Stimulated activated CD8-positive, alpha-beta memory T cell treated with anti-CD3 and anti-CD28 coated beads, Interleukin-15, amount 100 ng/mL, for 24 hours (primary cell): Measurements from ENCODE around the gene WHRN.

Experiments
- DNase-seq: peaks from one replicate; pipeline ENCODE4 v3.0.0-alpha.2; 2020; ENCODE audit warnings: low read depth

WHRN gene

DNA sequence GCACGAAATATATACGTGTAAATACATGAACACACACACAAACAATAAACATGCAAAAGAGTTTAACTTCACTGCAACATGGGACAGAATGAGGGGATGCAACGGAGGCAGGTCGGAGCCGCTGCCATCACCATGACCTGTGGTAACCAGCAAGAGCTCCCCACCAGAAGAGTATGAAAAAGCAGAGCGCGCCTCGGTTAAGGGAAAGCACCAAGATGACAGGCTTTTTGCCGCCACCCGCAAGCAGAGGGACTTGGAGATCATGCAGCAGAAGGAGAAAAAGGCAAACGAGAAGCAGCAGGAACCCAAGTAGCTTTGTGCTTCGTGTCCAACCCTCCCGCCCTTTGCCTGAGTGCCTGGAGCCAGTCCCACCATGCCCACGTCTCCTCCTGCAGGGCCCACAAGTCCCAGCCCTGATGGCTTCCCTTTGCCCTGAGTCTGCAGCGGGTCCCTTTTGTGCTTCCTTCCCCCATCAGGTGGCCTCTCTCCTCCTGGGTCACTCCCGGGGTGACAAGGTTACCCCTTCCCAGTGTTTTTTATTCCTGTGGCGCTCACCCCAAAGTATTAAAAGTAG lies 13.8 kb downstream of the WHRN start:
- no peak for DNase-seq

DNA sequence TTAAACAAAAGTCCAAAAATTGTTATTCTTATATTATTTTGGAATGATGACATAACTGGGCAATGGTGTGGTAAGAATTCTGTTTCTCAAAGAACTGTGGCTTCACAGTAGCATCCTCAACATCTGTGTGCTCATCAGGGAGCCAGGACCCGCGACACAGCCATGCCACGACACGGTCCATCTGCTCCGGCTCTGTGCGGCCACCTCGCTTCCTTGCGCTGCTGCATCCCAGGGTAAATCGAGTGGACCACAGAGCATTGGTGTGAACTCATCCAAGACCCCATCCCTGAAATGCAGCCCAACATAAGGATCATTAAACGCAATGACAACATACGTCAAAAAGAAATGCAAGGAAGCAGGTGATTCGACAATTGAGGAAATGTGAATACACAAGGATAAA lies 15.3 kb downstream of the WHRN start:
- DNase-seq, result no peak

DNA sequence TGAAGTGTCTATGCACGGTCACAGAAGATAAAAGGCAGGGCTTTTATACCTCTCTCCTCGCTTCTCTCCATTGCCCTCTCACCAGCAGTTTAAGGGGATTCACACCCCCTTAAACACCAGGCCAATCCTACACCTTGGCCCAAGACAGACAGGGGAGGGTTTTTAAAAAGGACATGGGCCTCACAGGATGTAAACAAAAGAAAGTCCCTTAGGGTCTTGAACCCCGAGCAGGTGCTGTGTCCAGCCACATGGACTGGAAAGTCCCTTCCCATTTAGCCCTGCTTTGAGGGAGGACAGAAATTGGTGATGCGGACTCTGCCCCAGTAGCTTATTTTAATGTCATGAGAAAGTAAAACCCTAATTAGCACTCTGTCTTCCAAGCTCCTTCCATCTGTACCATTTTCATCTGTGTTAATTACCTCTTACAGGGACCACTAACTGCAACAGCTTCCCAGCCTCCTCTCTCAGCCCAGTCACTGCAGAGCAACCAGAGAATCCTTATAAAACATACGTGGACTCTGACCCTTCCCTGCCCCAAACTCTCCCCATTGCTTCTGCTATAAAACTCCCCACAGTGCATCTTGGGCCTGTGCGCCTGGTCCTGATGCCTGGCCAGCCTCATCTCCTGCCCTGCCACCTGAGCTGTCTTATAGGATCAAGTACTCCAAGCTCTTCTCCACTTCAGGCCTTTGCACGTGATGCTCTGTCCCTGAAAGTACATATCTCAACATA lies 16.7 kb downstream of the WHRN start:
- DNase-seq, result no peak

DNA sequence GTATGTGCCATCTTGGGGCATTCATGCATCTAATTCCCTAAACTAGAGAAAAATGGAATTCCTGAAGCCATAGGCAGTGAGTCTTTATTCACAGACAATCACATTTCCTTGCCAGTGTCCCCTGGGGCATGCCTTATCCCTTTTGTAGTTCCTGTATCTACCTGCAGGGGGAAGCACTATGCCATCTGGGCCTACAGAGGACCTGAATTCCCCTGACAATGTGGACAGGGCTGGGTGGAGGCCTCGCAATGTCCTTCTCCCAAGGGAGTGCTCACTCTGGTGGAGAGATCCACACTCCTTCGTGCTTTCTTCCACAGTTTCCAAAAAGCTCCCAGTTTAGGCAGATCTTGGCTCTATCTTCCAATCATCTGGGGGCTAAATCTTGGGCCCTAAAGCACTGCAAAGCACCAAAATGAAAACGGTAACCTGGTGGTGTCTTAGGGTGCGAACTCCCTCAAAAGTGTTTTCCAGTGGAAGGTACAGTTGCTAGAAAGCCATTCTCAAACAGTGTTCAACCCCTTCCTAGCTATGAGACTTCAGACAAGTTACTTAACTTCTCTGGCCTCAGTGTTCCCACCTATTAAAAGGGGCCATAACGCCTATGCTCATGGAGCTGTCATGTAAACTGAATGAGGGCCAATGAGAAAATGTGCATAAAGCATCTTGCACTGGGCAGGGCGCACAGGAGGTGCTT lies 17.5 kb downstream of the WHRN start:
- DNase-seq, result no peak

DNA sequence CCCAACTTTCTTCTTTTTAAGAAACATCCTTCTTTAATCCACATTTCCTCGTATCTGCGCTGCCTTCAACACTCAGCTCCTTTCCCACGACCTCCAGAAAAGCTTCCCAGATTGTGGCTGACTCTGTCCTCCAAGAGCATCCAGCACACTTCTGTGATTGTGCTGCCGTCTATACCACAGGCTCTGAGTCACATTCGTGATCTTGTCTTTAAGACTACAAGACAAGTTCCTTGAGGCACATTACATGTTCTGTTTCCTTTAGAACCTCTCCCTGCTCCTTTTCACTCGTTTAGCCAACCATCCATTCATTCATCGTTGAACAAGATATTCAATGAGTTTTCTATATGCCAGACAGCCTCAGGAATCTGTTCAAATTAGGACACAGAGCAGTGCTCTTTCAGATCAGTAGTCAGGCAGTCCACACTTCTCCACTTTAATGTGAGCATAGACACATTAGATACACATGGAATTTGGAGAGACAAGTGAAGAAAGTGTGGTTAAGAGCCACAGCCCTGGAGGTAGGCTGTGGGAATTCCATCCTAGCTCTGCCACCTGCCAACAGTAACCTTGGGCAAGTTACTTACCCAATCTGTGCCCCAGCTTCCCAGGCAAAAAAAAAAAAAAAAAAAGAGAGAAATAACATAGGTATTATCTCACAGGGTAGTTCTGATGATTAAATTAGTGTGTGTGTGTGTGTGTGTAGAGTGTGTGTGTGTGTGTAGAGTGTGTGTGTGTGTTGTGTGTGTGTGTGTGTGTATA lies 18.9 kb downstream of the WHRN start:
- no peak for DNase-seq

DNA sequence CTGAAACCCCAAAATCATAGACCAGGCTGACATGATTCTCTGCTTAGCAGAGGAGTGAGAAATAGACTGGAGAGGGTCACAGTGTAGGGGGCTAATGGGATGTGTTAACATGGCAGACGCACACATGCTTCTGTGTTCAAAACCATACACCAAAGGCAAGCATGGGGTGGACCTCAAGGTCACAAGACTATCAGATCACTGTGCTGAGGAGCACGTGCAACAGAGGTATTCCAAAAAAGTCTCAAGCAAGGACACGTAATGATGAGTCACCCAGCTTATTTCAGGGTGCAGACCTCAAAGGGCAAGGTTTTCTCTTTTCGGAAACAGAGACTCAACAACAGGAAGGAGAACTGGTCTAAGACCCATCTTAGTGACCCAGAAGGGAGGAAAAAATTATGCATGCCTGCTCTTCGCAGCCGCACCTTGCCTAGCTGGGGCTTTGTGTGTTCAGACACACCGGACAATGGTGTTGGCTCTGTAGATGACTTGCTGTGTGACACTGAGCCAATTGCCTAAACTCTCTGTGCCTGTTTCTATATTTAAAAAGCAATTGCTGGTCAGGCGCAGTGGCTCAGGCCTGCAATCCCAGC lies 20.3 kb downstream of the WHRN start:
- DNase-seq, result no peak

DNA sequence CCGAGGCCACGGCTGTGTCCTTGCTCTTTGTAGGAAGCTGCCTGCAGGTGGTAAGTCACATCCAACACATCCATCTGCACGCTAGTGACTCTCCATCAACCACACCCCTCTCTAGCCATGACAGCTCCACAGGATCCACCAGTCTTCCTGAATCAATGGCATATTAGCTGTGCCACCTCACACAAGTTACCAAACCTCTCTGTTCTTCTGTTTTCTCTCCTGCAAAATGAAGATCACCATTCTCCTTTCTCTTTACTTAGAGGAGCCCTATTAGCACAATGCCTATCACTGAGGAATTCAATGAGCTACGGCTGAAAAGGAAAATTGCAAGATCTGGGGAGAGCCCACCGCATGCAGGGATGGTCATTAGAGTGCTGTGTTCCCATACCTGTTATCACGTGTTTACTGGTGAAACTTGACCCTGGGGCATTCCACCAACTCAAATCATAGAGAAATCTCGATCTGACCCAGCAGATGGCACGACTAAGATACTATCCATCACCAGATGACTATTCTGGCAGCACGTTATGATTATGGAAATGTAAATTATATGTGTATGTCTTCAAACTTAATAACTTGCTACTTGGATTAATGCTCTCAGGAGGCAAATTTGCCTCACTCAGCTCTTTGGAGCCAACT lies 20.9 kb downstream of the WHRN start:
- no peak for DNase-seq

DNA sequence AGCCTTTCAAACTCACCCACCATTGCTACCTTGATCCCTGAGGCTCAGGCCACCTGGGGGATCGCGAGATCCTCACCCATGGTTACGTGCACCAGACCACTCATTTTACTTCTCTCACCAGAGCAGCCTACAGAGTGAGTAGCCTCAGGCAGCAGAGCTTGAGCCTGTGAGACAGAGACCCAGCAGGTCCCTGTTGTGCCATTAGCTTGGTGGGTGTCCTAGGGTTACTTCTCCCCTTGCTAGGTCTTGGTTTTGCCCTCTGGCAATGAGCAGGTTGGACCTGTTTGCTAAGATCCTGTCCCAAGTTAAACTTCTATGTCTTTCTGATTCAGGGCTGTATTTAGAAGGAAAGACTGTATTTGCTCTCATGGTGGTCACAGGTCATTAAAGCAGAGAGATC lies 21.8 kb downstream of the WHRN start:
- no peak for DNase-seq

DNA sequence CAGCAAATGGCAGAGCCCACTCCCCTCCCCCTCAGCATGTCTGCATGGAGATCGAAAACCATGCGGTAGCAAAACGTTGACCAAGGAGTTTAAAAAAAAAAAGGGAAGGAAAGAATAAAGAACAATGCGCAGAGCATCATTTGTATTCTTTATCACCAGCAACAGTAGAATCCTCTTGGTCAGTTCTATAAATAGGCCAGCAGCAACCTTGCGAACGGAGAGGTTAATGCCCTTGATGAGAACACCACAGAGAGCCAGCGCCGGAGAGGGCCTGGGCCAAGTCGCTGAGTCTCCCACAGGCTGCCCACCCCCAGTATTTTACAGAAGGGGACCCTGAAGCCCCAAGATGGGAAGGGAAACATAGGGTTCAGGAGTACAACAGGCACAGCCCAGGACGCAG lies 22.7 kb downstream of the WHRN start:
- DNase-seq, result no peak

DNA sequence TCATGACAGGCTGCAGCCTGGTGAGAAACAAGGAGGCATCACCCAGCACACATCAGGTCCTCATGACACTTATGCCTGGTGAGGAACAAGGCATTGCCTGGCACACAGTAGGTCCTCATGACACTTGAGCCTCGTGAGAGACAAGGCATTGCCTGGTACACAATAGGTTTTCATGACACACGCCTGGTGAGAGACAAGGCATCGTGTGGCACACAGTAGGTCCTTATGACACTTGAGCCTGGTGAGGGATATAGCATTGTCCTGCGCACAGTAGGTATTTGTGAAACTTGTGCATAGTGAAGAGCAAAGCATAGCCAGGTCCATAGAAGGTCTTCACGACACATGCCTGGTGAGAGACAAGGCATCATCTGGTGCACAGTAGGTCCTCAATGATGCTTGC lies 23.5 kb downstream of the WHRN start:
- DNase-seq, result no peak

DNA sequence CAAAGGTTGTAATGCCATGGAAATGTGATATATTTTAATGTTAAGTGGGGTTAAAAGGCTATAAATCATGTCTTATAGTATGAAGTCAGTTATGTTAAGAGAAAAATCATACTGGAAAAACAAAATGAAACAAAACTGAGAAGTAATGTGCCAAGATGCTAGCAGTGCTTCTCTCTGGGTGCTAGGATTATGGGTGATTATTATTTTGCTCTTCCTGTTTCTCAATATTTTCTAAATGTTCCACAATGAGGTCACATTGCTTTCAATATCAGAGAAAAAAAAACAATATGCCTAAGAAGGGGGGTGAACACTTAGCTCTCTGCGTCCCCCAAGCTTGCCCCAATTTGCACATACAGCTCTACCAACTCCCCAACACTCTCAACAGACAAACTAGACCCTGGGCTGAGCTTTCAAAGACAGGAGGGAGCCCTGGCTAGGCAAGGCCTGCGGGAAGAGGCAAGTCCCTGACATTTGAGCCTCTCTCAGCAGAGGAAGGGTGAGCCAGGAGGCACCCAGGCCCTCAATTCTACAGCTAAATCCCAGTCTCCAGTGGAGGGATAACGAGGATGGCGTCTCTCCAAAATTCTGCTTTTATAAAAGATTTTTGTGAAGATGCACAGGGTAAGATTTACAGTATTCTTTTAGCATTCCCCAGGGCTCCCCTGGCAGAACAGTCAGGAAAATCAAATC lies 24.4 kb downstream of the WHRN start:
- no peak for DNase-seq

DNA sequence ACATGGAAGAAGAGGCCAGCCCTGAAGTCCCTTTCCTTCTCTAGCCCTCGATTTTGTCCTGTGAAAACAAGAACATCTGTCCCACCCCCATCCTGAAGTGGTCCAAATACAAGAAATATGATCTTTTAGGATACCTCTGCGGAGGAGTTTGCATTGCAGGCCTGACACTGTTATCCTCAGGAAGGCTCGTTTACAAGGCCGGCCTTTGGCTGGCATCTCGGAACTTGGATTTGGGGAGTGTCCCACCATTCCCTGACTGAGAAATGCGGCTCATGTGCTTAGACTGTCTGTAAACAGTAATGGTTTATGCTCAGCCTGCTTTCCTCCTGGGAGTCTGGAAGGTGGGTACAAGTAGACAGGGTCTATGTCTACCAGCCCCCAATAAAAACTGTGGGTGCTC lies 26.4 kb downstream of the WHRN start:
- no peak for DNase-seq

DNA sequence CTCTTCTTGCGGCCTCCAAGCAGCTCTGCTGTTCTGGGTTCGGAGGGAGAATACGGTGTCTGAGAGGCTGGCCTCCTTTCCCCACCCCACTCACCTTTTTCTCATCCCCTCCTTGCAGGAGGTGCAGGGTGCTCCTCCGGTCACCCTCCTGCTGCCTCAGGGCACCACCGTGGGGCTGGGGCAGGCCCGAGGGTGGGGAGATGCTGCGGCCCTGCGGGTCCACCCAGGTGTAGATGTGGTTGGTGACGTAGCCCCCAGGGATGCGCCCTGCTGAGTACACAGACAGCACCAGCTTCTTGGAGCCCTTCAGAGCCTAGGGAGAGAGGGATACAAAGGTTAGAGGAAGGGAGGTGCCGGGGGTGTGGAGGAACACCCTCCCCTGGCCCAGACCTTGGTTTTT lies 26.8 kb downstream of the WHRN start:
- no peak for DNase-seq

DNA sequence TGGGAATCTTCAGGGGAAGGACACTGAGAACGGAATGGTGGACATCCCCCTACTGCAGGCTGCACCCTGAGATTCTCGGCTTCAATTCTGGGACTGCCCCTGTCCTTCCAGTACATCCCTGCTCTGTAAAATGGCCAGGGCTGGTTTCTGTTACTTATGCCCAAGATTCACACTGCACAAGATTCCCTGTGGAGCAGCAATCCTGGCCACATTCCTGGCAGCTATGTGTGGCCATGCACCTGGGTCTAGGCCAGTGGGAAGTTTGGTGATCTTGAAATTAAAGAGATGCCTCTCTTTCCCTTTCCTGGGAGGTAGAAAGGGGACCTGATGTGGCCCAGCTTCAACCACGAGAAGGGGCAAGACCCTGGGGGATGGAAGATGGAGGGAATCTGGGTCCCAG lies 27.6 kb downstream of the WHRN start:
- no peak for DNase-seq

DNA sequence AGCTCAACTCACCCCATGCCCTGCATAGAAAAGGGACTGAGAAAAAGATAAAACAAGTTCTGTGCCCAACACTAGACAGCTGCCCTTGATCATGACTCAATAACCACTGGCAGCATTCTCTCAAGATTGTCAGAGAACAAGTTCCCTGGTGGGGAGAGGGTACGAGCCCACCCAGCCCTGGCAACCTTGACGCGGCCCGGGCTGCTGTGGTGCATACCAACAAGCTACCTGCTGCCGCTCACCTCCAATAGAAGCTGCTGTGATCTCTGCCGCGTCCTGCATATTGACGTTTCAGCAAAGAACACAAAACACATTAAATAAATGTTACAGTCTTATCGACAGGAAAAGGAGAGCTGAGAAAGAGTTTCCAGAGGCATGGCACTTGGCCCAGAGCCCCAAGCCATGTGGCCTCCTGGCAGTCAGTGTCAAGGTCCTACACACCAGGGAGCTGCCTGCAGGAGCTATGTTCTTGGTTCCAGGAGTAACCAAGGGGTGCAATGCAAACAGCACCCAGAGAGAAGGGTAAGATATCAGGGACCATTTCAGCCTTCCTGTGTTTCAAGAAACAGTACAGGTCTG lies 28.3 kb downstream of the WHRN start:
- no peak for DNase-seq

DNA sequence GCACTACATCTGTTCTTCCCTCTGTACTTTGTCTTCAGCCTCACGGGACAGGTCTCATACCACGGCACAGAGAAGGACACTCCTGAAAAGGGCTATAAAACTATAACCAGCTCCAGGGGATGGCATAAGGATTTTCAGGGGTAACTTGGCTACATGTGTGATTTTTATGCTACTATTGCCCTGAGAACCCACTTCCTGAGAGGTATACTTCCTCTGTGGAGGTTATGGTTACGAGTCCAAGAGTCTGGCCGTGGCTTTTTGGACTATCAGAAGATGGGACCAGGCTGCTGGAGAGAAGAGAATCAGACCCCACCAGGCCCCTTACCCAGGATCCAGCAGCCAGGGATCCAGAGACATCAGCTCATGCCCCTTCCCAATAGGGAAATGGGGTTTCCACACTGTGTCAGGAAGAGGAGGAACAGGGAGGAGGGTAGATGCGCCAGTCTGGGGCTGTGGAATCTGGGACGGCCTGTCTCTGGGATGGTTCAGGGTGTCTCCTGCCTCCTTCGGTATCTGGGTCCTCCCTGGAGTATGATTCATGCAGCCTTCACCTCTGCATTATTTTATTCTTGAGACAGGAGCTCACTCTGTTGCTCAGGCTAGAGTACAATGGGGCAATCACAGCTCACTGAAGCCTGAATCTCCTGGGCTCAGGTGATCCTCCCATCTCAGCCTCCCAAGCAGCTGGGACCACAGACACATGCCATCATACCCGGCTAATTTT lies 29.7 kb downstream of the WHRN start:
- no peak for DNase-seq

DNA sequence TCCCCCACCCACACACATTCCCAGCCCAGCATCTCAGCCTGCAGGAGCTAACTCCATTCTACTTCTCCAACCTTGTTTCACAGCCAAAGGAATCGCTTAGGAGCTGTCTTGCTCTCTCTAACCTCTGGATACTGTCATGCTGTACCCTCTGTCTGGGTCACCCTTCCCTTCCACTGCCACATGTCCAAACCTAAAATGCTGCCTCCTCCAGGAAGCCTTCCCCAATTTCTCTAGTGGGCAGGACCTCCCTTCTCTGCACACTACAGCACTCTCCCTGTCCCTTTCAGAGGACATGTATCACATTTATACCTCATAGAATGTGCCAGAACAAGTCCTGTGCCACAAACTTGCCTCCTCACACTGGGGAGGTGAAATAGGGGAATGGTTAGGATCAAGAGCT lies 30.8 kb downstream of the WHRN start:
- no peak for DNase-seq

DNA sequence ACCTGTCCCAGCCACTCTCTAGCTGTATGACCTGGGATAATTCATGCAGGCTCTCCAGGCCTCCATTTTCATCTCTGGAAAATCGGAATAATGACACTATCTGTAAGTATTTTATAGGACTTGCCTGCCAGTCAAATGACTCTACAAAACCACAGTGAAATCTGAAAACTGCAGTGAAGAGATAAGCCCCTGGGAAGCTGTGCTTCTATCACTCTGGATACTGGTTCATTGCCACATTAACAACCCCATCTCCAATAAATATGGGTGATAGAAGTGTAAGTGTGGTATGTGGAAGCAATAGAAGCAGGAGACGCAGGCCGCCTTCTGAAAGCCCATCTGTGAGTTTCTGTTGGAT lies 31.8 kb downstream of the WHRN start:
- no peak for DNase-seq

DNA sequence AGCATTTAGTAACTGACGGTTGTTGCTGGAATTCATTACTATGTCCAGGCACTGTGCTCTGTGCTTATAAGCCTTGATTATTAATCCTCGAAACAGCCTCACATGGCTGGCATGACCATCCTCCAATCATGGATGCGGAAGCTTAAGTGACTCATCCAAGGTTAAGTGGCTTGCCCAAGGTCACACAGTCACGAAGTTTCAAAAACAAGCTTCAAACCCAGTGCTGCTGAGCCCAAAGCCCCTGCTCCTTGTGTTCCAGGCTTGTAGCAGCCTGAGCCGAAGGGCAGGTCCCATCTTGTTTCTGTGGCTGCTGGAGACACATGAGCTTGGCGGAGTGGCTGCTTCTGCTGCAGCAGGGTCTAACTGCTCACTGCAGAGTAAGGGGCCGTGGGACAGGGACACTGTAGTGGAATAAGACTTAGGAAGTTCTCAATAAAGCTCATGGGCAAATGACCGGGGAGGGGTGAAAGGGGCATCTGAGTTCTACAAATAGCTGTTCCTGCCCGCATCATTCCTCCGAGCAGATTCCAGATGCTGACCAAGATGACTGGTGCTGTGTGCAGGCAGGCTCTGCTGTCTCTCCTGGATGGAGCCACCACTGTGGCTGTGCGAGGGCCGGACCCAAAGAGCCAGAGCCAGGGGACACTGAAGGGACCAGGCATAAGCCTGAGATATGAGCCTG lies 32.4 kb downstream of the WHRN start:
- DNase-seq, result no peak

DNA sequence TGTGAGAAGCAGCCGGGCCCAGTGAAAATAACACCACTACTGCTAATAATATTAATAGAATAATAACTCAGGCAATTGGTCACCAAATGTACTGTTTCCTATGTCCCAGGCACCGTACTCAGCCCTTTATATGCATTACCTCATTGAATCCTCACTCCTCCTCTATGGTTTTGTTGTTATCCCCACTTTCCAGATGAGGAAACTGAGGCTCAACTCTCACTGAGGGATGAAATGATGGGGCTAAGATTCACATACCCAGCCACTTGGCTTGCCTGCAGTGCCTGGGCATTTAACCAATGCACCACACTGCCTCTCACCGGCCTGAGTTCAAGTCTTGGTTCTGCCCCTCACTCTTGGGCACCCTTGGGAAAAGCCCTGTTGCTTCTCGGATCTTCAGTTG lies 34.1 kb downstream of the WHRN start:
- no peak for DNase-seq
